NCI-H526 treated with DMSO at 0.1 percent for 48 hours (cell line): ENCODE data around the gene NEU1.
"Not testable (repeated sequence)": the region's sequence is repeated elsewhere in the genome, so short reads cannot be mapped to it uniquely, and the experiment has no call there.

Source experiments
- DNase-seq: peaks from one replicate; lab custom pipeline; 2025; lab: John Stamatoyannopoulos, UW

Gene NEU1

DNA sequence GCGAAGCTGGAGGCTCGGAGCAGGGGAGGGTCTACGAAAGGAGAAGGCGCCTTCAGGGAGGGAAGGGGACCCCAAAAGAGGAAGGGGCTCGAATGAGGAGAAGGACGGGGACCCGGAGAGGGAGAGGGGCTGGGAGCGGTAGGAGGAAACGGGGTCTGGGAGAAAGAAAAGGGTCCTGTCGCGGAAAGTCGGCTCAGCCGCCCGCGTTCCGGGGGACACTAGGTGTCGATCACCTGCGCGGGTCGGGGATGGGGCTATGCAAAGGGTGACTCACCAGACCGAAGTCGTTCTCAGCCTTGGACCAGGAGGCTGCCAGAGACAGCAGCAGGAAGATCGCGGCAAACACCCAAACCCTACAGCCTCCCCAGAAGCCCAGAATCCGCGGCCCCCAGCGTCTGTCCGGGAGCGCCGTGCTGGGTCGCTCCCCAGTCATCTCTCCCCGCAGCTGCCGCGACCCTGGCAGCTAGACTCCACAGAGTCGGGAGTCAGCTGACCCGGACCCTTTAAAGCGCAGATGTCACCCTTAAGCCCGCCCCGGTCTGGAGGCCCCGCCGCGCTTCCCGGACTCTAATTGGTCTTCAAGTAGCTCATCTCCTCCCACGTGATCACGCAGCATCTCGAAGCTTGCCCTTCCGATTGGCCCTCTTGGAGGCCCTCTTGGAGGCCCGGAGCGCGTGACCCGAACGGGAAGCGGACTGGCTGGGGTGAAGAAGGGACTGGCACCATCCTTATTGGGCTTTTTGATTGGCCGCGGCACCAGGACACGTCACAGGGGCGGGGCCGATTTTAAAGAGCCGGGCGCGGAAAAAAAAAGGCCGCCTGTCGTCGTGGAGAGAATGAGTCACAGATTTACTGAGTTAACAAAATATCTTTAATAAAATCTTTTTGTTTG is at the start of gene NEU1:
Gene NEU1 (minus strand): TSS at position 478 of the 892 bp plus-strand sequence. CDS start 45 bp downstream, at position 433.
- DNase-seq: peak; percentile 99

DNA sequence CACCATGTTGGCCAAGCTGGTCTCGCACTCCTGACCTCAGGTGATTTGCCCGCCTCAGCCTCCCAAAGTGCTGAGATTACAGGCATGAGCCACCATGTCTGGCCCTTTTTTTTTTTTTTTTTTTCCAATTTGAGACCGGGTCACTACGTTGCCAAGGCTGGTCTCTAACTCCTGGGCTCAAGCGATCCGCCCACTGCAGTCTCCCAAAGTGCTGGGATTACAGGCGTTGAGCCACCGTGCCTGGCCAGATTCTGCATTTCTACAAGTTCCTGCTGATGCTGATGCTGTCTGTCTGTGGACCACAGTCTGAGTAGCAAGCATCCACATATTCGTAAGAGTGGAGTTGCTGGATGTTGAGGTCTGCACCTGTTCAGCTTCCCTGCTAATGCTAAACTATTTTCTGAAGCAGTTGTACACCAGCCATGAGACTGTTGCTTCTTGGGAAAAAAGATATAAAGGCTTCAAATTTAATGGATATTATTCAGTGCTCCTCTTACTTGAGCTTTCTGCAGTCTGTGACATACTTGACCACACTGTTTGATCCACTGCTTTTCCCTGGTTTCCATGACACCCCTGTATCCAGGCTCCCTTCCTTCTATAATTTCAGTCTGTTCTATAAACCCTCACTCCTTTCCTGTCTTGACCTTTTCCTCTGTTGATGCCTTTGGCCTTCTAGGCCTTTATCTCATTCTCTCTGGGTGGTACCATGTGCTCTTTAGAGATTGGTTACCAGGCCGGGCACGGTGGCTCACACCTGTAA is 49.4 kb upstream of the NEU1 start:
- DNase-seq: no peak

DNA sequence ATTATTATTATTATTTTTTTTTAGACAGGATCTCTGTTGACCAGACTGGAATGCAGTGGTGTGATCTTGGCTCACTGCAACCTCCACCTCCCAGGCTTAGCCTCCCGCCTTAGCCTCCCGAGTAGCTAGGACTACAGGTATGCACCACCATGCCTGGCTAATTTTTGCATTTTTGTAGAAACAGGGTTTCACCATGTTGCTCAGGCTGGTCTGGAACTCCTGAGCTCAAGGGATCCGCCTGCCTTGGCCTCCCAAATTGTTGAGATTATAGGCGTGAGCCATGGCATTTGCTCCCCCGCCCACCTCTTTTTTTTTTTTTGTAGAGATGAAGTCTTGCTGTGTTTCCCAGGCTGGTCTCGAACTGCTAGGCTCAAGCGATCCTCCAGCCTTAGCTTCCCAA is 46.7 kb upstream of the NEU1 start:
- DNase-seq: not testable (repeated sequence)

DNA sequence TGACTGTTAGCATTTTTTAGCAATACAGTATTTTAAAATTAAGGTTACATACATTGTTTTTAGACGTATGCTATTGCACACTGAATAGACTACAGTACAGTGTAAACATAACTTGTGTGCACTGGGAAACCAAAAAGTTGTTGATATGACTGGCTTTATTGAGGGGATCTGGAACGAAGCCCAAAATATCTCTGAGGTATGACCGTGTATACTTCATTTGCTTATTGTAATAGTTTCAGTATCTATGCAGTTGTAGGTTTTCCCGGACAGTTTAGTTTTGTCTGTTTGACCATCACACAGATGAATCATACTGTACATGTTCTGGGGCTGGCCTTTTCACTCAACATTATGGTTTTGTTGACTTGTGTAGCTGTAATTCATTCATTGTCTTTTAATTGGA is 46.2 kb upstream of the NEU1 start:
- no peak for DNase-seq

DNA sequence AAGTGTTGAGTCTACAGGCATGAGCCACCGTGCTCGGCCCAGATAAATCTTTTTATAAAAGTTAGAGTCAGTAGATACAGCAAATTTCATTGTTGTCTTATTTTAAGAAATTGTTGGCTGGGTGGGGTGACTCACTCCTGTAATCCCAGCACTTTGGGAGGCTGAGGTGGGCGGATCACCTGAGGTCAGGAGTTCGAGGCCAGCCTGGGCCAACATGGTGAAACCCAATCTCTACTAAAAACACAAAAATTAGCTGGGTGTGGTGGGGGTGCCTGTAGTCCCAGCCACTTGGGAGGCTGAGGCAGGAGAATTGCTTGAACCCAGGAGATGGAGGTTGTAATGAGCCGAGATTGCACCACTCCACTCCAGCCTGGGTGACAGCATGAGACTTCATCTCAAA is 45.6 kb upstream of the NEU1 start:
- not testable (repeated sequence) for DNase-seq

DNA sequence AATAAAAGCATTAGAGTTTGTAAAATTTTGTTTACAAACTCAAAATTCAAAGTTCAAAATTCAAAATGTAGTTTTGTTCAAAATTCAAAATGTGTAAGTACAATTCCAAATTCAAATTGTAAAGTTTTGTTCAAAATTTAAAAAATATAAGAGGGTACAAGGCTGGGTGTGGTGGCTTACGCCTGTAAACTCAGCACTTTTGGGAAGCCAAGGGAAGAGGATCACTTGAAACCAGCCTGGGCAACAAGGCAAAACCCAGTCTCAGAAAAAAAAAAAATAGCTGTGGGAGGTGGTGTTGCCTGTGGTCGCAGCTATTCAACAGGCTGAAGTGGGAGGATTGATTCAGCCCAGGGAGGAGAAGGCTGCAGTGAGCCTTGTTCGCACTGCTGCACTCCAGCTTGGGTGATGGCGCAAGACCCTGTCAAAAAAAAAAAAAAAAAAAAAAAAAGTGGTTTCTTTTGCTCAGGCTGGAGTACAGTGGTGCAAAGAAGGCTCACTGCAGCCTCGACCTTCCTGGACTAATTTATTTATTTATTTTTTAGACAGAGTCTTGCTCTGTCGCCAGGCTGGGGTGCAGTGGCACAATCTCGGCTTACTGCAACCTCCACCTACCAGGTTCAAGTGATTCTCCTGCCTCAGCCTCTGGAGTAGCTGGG is 44.7 kb upstream of the NEU1 start:
- DNase-seq: no peak

DNA sequence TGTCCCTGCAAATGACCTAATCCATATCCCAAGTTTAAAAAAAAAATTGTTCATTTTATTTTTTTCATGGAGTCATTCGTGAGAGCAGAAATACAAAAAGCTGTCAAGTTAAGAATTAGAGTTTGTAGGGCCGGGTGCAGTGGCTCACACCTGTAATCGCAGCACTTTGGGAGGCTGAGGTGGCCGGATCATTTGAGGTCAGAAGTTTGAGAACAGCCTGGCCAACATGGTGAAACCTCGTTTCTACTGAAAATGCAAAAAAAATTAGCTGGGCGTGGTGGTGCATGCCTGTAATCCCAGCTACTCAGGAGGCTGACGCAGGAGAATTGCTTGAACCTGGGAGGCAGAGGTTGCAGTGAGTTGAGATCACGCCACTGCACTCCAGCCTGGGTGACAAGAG is 44.1 kb upstream of the NEU1 start:
- not testable (repeated sequence) for DNase-seq

DNA sequence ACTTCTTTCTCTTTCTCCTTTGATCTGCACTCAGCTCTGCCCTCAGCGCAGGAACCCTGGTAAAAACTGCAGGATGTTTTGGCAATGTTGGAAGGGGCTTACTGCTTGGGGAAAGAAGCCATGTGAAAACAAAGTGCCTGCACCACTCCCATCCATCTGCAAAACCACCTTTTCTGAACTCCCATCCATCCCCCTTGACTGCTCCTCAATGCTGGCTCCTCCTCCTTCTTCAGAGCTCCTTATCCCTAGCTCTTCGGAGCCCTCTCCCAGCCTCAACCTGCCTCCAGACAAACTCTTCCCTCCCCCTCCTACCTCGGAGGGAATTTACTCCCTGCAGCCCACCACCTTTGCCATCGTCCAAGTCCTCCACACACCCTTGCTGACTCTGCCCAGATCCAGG is 43.5 kb upstream of the NEU1 start:
- DNase-seq: no peak

DNA sequence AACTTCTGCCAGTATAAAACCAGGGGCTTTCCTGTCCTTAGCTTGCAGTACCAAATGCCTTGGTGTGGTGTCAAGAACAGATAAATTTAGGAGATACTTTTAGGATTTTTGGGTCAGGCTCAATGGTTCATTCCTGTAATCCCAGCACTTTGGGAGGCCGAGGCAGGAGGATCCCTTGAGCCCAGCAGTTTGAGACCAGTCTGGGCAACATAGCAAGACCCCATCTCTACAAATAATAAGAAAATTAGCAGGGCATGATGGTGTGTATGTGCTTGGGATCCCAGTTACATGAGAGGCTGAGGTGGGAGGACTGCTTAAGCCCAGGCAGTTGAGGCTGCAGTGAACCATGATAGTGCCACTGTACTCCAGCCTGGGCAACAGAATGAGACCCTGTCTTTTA is 42.4 kb upstream of the NEU1 start:
- DNase-seq: no peak

DNA sequence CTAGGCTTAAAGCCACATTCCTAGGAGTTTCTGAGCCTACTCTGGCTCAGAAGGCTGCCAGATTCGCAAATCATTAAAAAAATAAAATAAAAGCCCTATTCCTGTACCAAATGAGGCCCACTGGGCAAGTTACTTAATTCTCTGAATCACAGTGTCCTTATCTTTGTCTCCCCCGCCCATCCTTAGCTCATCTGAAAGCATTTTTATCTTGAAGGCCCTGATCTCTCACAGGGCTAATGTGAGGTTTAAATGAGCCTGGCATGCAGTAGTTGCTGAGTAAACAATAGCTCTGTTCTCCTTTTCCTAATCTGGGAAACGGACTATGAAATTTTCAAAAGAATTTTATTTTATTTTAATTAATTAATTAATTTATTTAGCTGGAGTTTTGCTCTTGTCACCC is 41.3 kb upstream of the NEU1 start:
- DNase-seq: no peak

DNA sequence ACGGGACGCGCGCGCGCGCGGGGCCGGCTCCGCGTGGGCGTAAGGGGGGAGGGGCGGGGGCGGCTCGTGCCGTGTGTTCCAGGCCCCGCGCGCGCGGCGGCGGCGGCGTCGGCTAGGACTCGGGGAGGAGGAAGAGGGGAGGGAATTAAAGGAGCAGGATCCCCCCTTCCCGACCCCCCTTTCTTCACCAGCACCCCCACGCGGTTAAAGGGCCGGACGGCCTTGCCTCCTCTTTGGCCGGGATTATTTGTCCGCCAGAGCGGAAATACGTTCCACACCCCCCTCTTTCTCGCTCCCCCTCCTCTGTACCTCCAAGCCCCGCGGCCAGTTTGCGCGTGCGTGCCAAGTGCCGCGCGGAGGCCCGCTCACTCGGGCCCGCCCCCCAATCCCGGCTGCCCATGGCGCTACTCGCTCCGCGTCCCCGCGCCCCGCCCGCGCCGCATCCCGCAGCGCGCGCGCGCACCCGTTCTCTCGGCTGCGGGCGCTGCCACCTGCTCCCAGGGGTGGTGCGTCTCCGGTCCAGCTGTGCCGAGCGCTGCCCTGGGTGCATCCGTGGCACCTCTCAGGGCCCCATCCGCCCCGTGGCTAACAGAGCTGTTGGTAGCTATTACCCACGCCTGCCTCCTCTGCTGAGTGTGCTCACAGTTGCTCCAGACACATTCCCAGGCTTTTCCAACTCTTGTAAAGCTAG is 39.5 kb upstream of the NEU1 start, which contains the start of gene ZBTB12:
Gene ZBTB12 (minus strand): TSS at position 134 of the 691 bp plus-strand sequence. CDS start 781 bp downstream, outside the sequence.
- peak; percentile 68 for DNase-seq

DNA sequence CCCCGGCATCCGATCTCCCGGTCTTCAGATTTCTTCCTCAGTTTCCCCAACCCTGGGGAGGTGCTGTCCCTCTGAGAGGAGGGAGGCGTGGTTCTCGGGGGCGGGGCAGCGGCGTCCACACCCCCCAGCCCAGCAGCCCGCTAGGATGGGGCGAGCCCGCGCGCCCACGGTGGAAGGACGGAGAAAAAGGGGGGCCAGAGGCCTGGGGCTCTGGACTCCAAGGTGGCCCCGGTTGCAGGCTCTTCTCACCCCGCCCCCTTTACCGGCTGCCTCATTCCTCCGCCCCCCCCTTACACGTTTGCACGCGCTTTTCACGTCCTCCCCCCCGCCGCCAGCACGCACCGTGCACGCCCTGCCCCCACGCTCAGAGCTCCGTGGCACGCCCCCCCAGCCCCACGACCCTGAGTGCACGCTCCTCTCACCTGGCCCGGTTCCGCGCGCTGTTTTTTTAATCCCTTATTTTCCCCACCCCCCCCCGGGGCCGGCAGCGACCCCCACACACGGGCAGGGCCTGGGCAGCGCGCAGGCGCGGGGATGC is 38.9 kb upstream of the NEU1 start:
- DNase-seq: peak; percentile 9

DNA sequence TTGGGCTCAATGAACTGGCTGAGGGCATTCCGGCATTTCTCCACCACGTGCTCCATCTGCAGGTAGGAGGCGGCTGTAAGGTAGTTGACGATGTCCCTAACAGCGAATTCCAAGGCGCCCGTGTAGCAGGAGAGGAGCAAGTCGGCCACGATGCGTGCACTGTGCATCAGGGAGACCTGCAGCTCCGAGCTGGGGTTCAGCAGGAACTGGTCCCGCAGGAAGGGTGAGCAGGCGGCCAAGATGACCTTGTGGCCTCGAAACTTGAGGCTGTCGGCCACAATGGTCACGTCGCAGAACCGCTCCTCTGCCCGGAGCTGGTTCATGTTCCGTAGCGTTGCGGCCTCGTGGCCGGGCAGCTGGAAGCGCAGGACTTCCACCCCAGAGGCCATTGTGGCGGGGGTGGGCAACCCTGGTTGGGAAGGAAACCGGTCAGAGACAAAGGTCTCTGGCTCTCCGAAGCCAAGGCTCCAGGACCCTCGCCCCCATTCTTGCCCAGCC is 38.3 kb upstream of the NEU1 start:
- no peak for DNase-seq

DNA sequence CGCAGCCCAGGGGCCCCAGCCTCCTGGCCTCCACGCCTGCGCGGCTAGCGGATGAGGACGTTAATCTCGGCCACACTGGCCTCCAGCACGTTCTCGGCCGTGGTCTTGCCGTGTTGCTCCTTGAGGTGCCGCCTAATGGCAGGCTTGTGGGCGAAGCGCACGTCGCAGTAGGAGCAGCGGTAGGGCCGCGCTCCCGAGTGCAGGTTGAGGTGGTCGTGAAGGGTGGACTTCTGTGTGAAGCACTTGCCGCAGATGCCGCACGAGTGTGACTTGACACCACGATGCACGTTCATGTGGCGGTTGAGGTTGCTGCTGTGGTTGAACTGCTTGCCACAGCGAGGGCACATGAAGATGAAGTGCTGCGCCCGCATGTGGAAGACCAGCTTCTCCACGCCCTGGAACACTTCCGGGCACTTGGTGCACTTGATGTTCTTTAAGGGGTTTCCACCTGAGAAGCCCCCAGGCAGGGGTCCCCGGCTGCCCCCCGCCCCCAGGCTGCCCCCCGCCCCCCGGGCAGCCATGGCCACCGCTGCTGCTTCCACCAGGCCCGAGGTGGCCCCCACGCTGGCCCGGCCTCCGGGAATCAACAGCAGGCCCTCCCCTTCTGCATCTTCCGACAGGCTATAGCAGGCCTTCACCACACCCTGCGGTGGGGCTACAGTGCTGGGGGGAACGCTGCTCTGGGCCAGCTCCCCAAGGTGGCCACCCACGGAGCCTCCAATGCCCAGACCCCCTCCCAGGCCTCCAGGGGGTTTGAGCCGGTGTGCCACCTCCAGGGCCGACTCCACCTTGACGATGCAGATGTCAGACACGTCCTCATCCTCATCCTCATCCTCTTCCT is 37.5 kb upstream of the NEU1 start:
- DNase-seq: no peak

DNA sequence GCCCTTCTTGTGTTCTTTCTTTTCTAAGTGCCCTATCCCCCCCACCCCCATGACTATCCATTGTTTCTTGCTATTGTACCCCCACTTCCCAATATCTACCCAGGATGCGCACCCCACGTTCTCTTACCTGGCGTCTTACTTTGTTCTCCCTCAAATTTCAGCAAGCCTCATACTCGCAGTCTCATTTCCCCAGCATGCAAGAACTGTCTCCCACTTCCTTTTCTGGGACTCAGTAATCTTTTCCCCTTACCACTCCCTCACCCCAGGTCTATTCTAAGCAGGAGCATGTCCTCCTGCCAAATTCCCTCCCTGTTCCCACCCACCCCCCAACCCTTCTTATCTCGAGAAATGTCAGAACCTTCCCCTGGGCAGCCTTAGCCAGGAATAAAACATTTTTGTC is 36.6 kb upstream of the NEU1 start:
- DNase-seq: no peak

DNA sequence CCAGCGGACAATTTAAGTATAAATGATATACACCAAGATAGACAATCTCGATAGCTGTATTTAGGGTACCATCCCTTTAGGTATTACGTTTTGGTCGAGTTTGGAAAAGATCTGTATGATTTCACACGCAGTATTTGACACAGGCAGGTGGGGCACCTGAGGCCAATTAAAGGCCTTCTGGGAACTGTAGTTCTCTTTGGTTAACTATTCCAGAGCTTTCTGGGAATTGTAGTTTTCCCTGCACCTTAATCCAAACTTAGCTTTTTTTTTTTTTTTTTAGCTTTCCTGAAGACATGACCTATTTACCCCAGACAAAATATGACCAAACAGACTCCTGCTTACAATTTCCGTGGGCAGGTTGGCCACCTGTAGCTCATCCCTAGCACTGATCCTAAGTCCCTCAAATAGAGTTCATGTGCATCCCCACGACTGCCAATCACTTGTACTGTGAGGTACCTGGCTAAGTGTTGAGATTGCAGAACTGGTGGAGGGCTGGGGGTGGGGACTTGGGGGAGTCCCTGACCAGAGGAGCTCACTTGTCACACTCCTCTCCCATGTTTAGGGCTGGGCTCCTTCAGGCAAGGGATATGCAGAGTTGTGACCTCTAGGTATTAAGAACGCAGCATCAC is 35.9 kb upstream of the NEU1 start:
- DNase-seq: peak; percentile 30

DNA sequence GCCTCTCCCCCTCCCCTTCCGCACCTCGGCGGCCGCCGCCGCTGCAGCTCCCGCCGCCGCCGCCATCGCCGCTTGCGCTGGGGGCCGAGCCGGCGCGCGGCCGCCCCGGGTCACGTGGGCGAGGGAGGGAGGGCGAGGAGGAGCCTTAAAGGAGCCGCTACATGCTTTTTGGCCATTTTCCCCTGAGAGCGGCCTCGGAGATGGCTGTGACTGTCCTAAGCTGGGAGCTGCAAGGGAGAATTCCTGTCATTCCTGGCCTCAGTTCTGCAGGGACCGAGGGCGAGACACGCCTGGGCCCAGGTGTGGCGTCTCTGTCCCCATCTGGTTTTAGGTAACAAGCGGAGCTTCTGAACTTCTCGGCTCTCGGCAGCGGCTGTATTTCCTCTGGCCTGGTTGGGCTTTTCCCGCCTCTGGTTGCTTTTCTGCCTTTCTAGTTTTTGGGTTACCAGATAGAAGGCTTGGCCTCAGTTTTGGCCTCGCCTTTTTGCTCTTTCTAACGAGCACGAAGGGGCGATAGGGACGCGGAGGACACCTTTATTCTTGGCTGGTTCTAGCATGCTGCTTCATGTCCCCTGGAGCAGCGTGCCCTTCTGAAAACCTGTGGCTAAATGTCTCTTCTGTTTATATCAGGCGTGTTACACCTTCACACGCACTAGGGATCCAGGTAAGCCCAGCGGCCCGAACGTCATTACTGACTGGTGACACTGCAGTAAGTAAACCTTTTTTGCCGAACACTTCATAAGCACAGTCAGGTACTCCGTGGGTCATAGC is 35.2 kb upstream of the NEU1 start, which contains the start of gene EHMT2:
Gene EHMT2 (minus strand): TSS at position 87 of the 771 bp plus-strand sequence. CDS start 21 bp downstream, at position 66.
- DNase-seq: peak; percentile 76

DNA sequence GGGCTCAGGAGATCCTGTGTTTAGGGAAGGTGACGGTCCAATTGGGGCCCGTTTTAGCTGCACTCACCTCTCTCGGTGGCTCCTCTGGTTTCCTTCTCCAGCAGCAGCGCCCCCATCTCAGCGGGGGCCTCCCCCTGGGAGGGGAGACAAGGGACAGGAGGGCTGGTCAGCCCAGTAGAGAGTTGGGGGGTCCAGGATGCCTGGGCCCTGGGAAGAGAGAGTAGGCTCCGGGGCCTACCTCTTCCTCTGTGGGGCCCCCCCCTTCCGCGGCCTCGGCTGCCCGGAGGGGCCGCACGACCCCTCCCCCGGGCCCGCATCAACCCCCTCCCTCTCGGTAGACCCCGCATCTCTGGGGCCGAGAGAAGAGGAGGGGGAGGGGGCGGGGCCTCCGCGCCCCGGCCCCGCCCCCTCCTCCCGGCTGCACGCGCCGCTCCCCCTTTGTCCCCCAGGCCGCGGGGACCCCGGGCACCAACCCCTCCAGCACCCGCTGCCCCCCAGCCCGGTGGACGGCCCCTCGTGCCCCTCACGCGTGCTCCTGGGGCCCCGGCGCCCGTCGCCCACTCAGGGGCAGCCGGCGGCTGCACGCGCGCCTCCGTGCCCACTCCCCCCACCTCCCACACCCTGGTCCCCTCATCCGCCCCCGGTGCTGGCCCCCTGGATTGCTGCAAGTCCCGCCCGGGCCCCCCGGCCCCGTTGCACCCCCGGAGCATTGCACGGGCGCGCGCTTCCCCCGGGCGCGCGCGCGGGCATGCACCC is 34.4 kb upstream of the NEU1 start:
- DNase-seq: no peak
